ENCODE results near the gene CTNNA1.
A peak's percentile ranks its signal among the peaks of the same experiment; 100 is the strongest.
"Not testable (repeated sequence)": the region's sequence is repeated elsewhere in the genome, so short reads cannot be mapped to it uniquely, and the experiment has no call there.

Gene CTNNA1

DNA sequence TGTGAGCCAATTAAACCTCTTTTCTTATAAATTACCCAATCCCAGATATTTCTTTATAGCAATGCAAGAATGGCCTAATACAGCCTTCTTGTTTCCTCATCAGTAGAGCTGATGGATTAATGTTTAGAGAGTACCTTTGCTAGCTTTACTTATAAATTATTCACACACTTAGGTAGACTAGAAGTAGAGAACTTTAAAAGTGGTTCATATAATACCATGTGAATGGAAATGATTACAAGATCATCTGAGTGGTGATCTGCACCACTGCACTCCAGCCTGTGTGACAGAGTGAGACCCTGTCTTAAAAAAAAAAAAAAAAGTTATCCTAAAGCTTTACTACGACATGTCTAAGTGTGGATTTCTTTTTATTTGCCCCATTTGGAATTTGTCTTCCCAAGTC lies 145.1 kb downstream of the CTNNA1 start:
- no peak overlapping the region for H3K4me3 Mint-ChIP-seq
- no peaks in the 10 kb centered on the region for H3K9me3 Mint-ChIP-seq
- H3K4me1 Mint-ChIP-seq, result peaks cover 25% of the 10 kb centered on the region
- H3K36me3 Mint-ChIP-seq, result peaks cover 17% of the 10 kb centered on the region
- H3K27ac Mint-ChIP-seq, result no peak overlapping the region
- no peak for ATAC-seq
- DNase-seq (ENCODE audit: low spot score in 2 of 2), result no peak

DNA sequence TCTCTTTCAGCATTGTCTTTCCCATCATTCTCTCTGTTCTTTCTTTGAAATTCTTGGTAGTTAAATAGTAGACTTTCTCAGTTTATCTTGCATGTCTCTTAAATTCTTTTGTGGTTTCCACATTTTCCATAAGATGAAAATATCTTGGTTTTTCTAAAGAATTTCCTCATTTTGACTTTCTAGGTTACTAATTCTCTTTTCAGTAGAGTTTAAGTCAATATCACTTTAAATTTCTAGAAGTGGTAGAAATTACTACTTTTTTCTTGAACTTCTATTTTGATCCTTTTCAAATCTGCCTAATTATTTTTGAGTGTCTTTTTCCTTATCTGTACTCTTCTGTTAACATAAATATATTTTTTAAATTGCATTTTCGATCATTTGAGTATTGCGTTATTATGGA lies 145.5 kb downstream of the CTNNA1 start:
- peaks cover 25% of the 10 kb centered on the region for H3K4me1 Mint-ChIP-seq
- H3K27ac Mint-ChIP-seq, result no peak overlapping the region
- H3K4me3 Mint-ChIP-seq, result no peak overlapping the region
- ATAC-seq (no peak), DNase-seq (ENCODE audit: low spot score in 2 of 2) (no peak)
- H3K9me3 Mint-ChIP-seq, result no peaks in the 10 kb centered on the region
- H3K36me3 Mint-ChIP-seq, result peaks cover 22% of the 10 kb centered on the region

GRCh38 chr5:138900281-138900965 lies 147.2 kb downstream of the CTNNA1 start:
- no peak for DNase-seq (ENCODE audit: low spot score in 2 of 2)
- H3K4me3 Mint-ChIP-seq, result no peak overlapping the region

GRCh38 chr5:138901716-138902115 lies 148.5 kb downstream of the CTNNA1 start:
- H3K36me3 Mint-ChIP-seq, result peaks cover 37% of the 10 kb centered on the region
- peak overlapping the region; percentile 60 for H3K27ac Mint-ChIP-seq
- peaks cover 25% of the 10 kb centered on the region for H3K4me1 Mint-ChIP-seq
- H3K9me3 Mint-ChIP-seq, result no peaks in the 10 kb centered on the region
- ATAC-seq (no peak), DNase-seq (ENCODE audit: low spot score in 2 of 2) (no peak)
- H3K4me3 Mint-ChIP-seq, result no peak overlapping the region

More at GRCh38 chr5:138900281-138900965, 147.2 kb downstream of the CTNNA1 start:
- ATAC-seq, result peak; percentile 74
- no peak overlapping the region for H3K27ac Mint-ChIP-seq
- H3K9me3 Mint-ChIP-seq, result no peaks in the 10 kb centered on the region
- H3K4me1 Mint-ChIP-seq, result peaks cover 25% of the 10 kb centered on the region
- H3K36me3 Mint-ChIP-seq, result peaks cover 37% of the 10 kb centered on the region

DNA sequence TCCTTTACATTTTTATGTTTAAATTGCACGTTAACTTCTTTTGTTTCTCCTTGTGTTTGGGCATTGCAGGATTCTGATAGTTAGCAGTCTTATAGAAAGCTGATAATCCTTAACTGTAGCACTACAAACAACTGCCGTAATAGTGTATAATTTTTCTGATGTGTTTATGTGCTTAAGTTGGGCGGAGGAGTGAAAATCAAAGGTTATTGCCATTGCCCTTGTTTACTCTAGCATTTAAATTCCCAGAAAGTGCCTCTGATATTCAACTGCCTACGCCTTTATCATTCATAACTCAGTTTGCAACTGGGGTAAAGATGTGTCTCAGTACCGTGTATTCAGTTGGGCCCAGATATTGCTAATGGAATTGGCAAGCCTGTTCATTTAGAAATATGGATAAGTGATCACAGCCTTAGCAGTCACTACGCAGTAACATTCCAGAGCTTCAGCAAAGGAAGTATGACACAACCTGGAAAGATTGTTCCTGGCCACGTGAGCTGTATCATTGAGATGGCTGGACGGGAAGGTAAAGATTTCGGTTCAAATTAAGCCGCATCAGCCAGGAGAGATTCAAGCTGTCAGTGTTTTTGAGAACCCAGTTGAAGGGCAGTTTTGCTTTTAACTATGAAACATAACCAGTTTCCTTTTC lies 150.0 kb downstream of the CTNNA1 start:
- H3K9me3 Mint-ChIP-seq, result no peaks in the 10 kb centered on the region
- H3K4me3 Mint-ChIP-seq, result no peak overlapping the region
- peaks cover 37% of the 10 kb centered on the region for H3K36me3 Mint-ChIP-seq
- no peak overlapping the region for H3K27ac Mint-ChIP-seq
- ATAC-seq, result no peak
- no peak for DNase-seq (ENCODE audit: low spot score in 2 of 2)
- peaks cover 25% of the 10 kb centered on the region for H3K4me1 Mint-ChIP-seq

DNA sequence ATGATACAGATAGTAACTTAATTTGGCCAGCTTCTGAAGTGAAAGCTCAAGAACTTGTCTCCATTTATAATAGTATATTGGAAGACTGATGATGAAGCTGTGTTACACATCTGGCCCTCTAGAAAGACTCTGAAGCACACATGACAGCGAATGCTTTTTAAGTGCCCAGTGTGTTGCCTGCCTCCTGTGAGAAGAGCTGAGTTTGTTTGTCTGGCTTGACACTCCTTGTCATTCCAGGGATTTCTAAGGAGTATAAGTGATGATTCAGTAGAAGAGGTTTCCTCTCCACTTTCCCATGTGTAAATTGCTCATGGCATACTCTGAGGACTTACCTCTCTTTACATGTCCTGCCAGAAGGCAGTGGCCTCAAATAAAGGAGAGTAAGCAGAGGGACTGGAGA lies 152.3 kb downstream of the CTNNA1 start:
- H3K4me1 Mint-ChIP-seq, result peaks cover 13% of the 10 kb centered on the region
- no peak overlapping the region for H3K27ac Mint-ChIP-seq
- ATAC-seq (no peak), DNase-seq (ENCODE audit: low spot score in 2 of 2) (no peak)
- H3K9me3 Mint-ChIP-seq, result no peaks in the 10 kb centered on the region
- H3K4me3 Mint-ChIP-seq, result no peak overlapping the region
- H3K36me3 Mint-ChIP-seq, result peaks cover 31% of the 10 kb centered on the region

DNA sequence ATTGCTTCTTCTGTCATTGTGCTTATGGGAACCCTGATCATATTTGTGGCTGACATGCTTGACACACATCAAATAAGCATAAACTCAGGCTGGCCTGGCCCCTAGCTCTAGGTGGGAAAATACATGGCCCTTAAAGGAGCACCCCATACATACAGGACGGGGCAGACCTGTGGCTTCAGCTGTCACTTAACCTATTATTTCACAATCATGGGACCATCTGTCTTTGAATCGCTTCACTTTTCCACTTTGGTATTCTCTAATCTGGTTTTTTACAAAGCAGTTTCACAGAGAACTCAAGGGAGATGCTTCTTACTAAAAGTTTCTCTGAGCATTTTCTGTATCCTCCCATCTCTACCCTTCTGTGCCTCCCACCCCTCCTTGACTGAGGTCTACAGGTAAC lies 156.5 kb downstream of the CTNNA1 start:
- Mint-ChIP-seq H3K36me3 (peaks cover 5% of the 10 kb centered on the region), H3K4me1 (no peaks in the 10 kb centered on the region), H3K27ac (no peak overlapping the region), H3K9me3 (no peaks in the 10 kb centered on the region), H3K4me3 (no peak overlapping the region)
- ATAC-seq (no peak), DNase-seq (ENCODE audit: low spot score in 2 of 2) (no peak)

DNA sequence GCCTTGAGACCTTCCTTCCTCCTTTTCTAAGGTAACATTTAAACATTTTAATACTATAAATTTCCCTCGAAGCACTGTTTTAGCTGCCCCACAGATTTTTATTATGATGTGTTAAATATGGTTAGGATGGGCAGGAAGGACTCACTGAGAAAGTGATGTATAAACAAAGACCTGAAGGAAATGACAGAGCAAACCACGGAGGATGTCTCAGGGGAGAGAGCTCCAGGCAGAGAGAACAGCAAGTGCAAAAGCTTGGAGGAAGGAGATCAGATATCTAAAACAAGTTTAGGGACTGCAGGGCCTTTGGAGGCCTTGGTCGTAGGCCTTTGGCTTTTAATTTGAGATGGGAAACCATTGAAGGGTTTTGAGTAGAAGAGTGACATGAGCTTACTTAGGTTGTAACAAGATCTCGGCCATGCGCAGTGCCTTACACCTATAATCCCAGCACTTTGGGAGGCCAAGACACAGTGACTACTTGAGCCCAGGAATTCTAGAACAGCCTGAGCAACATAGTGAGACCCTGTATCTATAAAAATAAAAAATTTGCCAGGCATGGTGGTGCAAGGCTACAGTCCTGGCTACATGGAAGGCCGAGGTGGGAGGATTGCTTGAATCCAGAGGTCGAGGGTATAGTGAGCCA lies 157.4 kb downstream of the CTNNA1 start:
- Mint-ChIP-seq H3K4me3 (no peak overlapping the region), H3K9me3 (no peaks in the 10 kb centered on the region), H3K36me3 (peaks cover under 1% of the 10 kb centered on the region), H3K4me1 (no peaks in the 10 kb centered on the region), H3K27ac (peak overlapping the region; percentile 0)
- ATAC-seq (peak; percentile 44), DNase-seq (ENCODE audit: low spot score in 2 of 2) (no peak)

GRCh38 chr5:138911441-138911840 lies 158.2 kb downstream of the CTNNA1 start:
- no peaks in the 10 kb centered on the region for H3K9me3 Mint-ChIP-seq
- H3K36me3 Mint-ChIP-seq, result peaks cover 6% of the 10 kb centered on the region
- no peak overlapping the region for H3K4me3 Mint-ChIP-seq
- no peaks in the 10 kb centered on the region for H3K4me1 Mint-ChIP-seq
- no peak for DNase-seq (ENCODE audit: low spot score in 2 of 2)
- H3K27ac Mint-ChIP-seq, result peak overlapping the region; percentile 0
- ATAC-seq, result no peak

DNA sequence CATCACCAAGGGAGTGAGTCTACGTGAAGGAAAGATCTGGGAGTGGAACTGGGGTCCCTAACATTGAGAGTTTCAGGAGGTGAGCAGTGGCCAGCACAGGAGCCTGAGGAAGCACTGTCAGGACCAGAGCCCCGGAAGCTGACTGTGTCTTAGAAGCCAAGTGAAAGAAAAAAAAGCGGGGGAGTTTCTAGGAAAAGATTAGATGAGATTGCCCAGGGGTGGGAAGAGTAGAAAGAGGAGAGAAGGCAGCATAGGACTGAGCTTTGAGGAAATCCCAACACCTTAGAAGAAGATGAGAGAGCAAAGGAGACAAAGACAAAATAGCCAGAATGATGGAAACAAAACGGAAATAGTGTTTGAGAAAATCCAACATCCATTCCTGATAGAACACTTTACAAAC lies 158.9 kb downstream of the CTNNA1 start:
- ATAC-seq (no peak), DNase-seq (ENCODE audit: low spot score in 2 of 2) (no peak)
- Mint-ChIP-seq H3K4me1 (no peaks in the 10 kb centered on the region), H3K27ac (no peak overlapping the region), H3K9me3 (no peaks in the 10 kb centered on the region), H3K4me3 (no peak overlapping the region), H3K36me3 (peaks cover 6% of the 10 kb centered on the region)

- DNase-seq (ENCODE audit: low spot score in 2 of 2) (no peak), ATAC-seq (no peak)
- H3K36me3 Mint-ChIP-seq, result peaks cover 6% of the 10 kb centered on the region
- H3K27ac Mint-ChIP-seq, result no peak overlapping the region
- no peak overlapping the region for H3K4me3 Mint-ChIP-seq
- no peaks in the 10 kb centered on the region for H3K4me1 Mint-ChIP-seq
- H3K9me3 Mint-ChIP-seq, result no peaks in the 10 kb centered on the region
Observed at GRCh38 chr5:138913773-138914172, 160.5 kb downstream of the CTNNA1 start.

- peaks cover 7% of the 10 kb centered on the region for H3K36me3 Mint-ChIP-seq
- H3K27ac Mint-ChIP-seq, result no peak overlapping the region
- H3K9me3 Mint-ChIP-seq, result no peaks in the 10 kb centered on the region
- ATAC-seq, result no peak
- no peaks in the 10 kb centered on the region for H3K4me1 Mint-ChIP-seq
- no peak for DNase-seq (ENCODE audit: low spot score in 2 of 2)
- H3K4me3 Mint-ChIP-seq, result no peak overlapping the region
Observed at GRCh38 chr5:138914338-138914737, 161.1 kb downstream of the CTNNA1 start.

GRCh38 chr5:138918686-138919085 lies 165.5 kb downstream of the CTNNA1 start:
- Mint-ChIP-seq H3K27ac (no peak overlapping the region), H3K4me1 (no peaks in the 10 kb centered on the region), H3K9me3 (no peaks in the 10 kb centered on the region), H3K4me3 (no peak overlapping the region), H3K36me3 (peaks cover 14% of the 10 kb centered on the region)
- DNase-seq (ENCODE audit: low spot score in 2 of 2), result no peak
- ATAC-seq, result no peak

DNA sequence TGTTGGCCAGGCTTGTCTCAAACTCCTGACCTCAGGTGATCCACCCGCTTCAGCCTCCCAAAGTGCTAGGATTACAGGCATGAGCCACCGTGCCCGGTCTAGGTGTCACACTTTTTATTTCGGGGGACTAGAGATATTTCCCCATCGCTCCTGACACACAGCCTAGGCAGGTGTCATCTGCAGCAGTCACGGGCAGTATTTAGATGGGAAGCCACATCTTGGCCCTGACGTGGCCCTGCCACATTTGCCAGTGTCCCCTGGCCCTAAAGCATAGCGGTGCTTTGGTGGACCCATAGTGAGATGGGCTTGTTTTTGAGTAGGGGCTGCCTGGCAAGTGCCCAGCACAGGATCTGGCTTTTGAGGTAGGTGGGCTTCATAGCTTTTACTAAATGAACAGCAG lies 167.0 kb downstream of the CTNNA1 start:
- Mint-ChIP-seq H3K36me3 (peaks cover 17% of the 10 kb centered on the region), H3K4me3 (no peak overlapping the region), H3K27ac (no peak overlapping the region), H3K9me3 (no peaks in the 10 kb centered on the region), H3K4me1 (no peaks in the 10 kb centered on the region)
- no peak for DNase-seq (ENCODE audit: low spot score in 2 of 2)
- no peak for ATAC-seq

DNA sequence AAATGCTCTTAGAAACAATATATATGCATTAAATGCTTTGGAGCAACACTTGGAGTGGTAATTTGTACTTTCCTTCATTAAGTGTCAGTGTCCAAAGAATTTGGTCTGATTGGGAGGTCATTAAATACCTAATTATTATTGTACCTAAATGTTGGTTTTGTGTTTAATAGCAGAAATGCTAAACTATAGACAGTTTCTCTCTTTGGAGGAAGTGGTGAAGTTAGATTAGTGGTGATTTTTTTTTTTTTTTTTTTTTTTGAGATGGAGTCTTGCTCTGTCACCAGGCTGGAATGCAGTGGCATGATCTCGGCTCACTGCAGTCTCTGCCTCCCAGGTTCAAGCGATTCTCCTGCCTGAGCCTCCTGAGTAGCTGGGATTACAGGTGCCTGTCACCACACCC lies 168.1 kb downstream of the CTNNA1 start:
- ATAC-seq; H3K27ac Mint-ChIP-seq; DNase-seq (ENCODE audit: low spot score in 2 of 2); H3K9me3 Mint-ChIP-seq; H3K4me3 Mint-ChIP-seq; H3K4me1 Mint-ChIP-seq: not testable (repeated sequence)
- H3K36me3 Mint-ChIP-seq, result peaks cover 23% of the 10 kb centered on the region

GRCh38 chr5:138922494-138922893 lies 169.3 kb downstream of the CTNNA1 start:
- H3K4me3 Mint-ChIP-seq, result no peak overlapping the region
- H3K27ac Mint-ChIP-seq, result no peak overlapping the region
- no peak for ATAC-seq
- H3K9me3 Mint-ChIP-seq, result no peaks in the 10 kb centered on the region
- no peaks in the 10 kb centered on the region for H3K4me1 Mint-ChIP-seq
- DNase-seq (ENCODE audit: low spot score in 2 of 2), result no peak
- H3K36me3 Mint-ChIP-seq, result peaks cover 32% of the 10 kb centered on the region

All from stimulated activated effector memory CD8-positive, alpha-beta T cell treated with anti-CD3 and anti-CD28 coated beads, Interleukin-12 subunit alpha, Interleukin-12 subunit beta, amount 100 ng/mL, for 72 hours (primary cell).